HEK293 (cell line): Measurements from ENCODE around the gene MAVS.

Experiments used
- OSR2 ChIP-seq: fragments of 450-650 bp; formaldehyde crosslinking; IDR thresholded peaks from 2 replicates; pipeline ENCODE4 v1.5.1; 2016; ENCODE audit warnings: missing biosample characterization, missing genetic modification characterization
- ZNF10 ChIP-seq: fragments of 450-650 bp; formaldehyde crosslinking; IDR thresholded peaks from 2 replicates; pipeline ENCODE4 v1.5.1; 2017; ENCODE audit warnings: missing biosample characterization, missing genetic modification characterization
- ZNF24 ChIP-seq: fragments of 450-650 bp; formaldehyde crosslinking; IDR thresholded peaks from 2 replicates; pipeline ENCODE4 v1.5.1; 2016; ENCODE audit warnings: missing biosample characterization, missing genetic modification characterization
- ZNF350 ChIP-seq: fragments of 450-650 bp; formaldehyde crosslinking; IDR thresholded peaks from 2 replicates; pipeline ENCODE4 v1.5.0; 2017; ENCODE audit warnings: missing biosample characterization, mild to moderate bottlenecking, missing genetic modification characterization
- ZNF354C ChIP-seq: fragments of 450-650 bp; formaldehyde crosslinking; IDR thresholded peaks from 2 replicates; pipeline ENCODE4 v1.5.1; 2016; ENCODE audit warnings: missing biosample characterization, missing genetic modification characterization, low read depth, borderline replicate concordance
- TF ChIP-seq, protein P1 (sequence below): fragments of 450-650 bp; formaldehyde crosslinking; IDR thresholded peaks from 2 replicates; pipeline ENCODE4 v1.5.1; 2016; ENCODE audit warnings: missing biosample characterization, missing genetic modification characterization
- TF ChIP-seq, protein P2 (sequence below): fragments of 450-650 bp; formaldehyde crosslinking; optimal IDR thresholded peaks from 2 replicates; pipeline ENCODE3; 2016; ENCODE audit warnings: missing biosample characterization, mild to moderate bottlenecking, missing genetic modification characterization
- TF ChIP-seq, protein P3 (sequence below): fragments of 450-650 bp; formaldehyde crosslinking; IDR thresholded peaks from 2 replicates; pipeline ENCODE4 v1.5.1; 2016; ENCODE audit warnings: missing biosample characterization, missing genetic modification characterization, low read depth
- TF ChIP-seq, protein P4 (sequence below): fragments of 450-650 bp; formaldehyde crosslinking; IDR thresholded peaks from 2 replicates; pipeline ENCODE4 v1.5.0; 2017; ENCODE audit warnings: missing biosample characterization, missing genetic modification characterization, borderline replicate concordance
- TF ChIP-seq, protein P5 (sequence below): fragments of 450-650 bp; formaldehyde crosslinking; IDR thresholded peaks from 2 replicates; pipeline ENCODE4 v1.5.1; 2016; ENCODE audit warnings: missing biosample characterization, missing genetic modification characterization

DNA sequence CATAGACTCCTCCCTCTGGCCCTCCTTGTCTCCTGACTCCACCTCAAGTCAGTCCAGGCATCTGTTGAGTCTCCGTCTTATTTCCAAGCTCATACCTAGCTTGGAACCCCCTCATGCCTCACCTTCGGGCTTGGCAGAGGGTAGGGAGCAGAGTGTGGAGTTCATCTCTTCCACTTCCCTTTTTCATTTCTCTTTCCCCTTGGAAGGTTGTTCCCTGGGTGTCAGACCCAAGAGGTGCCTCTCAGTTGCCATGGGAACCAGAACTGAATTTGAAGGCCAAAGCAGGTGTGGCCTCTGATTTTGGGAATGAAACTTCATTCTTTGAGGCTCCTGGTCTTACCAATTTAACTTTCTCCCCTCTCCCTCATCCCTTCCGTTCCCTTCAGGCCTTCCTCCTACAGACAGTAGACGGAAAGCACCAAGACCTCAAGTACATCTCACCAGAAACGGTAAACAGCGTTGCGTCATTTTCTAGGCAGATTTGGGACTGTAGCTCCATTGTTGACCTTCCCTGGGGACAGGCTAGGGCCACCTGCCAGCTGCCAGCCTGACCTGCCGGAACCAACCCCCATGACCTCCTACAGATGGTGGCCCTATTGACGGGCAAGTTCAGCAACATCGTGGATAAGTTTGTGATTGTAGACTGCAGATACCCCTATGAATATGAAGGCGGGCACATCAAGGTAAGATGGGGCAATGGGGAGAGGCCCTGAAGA is 44.0 kb upstream of the MAVS start:
- TF ChIP-seq, protein P1, sequence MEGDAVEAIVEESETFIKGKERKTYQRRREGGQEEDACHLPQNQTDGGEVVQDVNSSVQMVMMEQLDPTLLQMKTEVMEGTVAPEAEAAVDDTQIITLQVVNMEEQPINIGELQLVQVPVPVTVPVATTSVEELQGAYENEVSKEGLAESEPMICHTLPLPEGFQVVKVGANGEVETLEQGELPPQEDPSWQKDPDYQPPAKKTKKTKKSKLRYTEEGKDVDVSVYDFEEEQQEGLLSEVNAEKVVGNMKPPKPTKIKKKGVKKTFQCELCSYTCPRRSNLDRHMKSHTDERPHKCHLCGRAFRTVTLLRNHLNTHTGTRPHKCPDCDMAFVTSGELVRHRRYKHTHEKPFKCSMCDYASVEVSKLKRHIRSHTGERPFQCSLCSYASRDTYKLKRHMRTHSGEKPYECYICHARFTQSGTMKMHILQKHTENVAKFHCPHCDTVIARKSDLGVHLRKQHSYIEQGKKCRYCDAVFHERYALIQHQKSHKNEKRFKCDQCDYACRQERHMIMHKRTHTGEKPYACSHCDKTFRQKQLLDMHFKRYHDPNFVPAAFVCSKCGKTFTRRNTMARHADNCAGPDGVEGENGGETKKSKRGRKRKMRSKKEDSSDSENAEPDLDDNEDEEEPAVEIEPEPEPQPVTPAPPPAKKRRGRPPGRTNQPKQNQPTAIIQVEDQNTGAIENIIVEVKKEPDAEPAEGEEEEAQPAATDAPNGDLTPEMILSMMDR (tag by site-specific recombination): no peak
- TF ChIP-seq, protein P2, sequence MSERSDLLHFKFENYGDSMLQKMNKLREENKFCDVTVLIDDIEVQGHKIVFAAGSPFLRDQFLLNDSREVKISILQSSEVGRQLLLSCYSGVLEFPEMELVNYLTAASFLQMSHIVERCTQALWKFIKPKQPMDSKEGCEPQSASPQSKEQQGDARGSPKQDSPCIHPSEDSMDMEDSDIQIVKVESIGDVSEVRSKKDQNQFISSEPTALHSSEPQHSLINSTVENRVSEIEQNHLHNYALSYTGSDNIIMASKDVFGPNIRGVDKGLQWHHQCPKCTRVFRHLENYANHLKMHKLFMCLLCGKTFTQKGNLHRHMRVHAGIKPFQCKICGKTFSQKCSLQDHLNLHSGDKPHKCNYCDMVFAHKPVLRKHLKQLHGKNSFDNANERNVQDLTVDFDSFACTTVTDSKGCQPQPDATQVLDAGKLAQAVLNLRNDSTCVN (tag by site-specific recombination): no peak
- TF ChIP-seq, protein P3, sequence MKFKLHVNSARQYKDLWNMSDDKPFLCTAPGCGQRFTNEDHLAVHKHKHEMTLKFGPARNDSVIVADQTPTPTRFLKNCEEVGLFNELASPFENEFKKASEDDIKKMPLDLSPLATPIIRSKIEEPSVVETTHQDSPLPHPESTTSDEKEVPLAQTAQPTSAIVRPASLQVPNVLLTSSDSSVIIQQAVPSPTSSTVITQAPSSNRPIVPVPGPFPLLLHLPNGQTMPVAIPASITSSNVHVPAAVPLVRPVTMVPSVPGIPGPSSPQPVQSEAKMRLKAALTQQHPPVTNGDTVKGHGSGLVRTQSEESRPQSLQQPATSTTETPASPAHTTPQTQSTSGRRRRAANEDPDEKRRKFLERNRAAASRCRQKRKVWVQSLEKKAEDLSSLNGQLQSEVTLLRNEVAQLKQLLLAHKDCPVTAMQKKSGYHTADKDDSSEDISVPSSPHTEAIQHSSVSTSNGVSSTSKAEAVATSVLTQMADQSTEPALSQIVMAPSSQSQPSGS (tag by site-specific recombination): no peak
- TF ChIP-seq, protein P4, sequence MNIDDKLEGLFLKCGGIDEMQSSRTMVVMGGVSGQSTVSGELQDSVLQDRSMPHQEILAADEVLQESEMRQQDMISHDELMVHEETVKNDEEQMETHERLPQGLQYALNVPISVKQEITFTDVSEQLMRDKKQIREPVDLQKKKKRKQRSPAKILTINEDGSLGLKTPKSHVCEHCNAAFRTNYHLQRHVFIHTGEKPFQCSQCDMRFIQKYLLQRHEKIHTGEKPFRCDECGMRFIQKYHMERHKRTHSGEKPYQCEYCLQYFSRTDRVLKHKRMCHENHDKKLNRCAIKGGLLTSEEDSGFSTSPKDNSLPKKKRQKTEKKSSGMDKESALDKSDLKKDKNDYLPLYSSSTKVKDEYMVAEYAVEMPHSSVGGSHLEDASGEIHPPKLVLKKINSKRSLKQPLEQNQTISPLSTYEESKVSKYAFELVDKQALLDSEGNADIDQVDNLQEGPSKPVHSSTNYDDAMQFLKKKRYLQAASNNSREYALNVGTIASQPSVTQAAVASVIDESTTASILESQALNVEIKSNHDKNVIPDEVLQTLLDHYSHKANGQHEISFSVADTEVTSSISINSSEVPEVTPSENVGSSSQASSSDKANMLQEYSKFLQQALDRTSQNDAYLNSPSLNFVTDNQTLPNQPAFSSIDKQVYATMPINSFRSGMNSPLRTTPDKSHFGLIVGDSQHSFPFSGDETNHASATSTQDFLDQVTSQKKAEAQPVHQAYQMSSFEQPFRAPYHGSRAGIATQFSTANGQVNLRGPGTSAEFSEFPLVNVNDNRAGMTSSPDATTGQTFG (tag by site-specific recombination): no peak
- TF ChIP-seq ZNF350 (no peak), OSR2 (tag by site-specific recombination) (no peak), ZNF354C (no peak), ZNF24 (tag by site-specific recombination) (no peak), ZNF10 (tag by site-specific recombination) (no peak)
- TF ChIP-seq, protein P5, sequence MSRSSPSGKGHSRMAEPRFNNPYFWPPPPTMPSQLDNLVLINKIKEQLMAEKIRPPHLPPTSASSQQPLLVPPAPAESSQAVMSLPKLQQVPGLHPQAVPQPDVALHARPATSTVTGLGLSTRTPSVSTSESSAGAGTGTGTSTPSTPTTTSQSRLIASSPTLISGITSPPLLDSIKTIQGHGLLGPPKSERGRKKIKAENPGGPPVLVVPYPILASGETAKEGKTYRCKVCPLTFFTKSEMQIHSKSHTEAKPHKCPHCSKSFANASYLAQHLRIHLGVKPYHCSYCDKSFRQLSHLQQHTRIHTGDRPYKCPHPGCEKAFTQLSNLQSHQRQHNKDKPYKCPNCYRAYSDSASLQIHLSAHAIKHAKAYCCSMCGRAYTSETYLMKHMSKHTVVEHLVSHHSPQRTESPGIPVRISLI (tag by site-specific recombination): no peak
